Hepatocyte (in vitro differentiated cells): ENCODE data around the gene PRSS36. TPM values are rescaled to one million over a fixed set of nuclear protein-coding genes. Genes with fewer than 3 reads are reported as not detected.
A peak's percentile ranks its signal among the peaks of the same experiment; 100 is the strongest.
"Not testable (repeated sequence)": the region's sequence is repeated elsewhere in the genome, so short reads cannot be mapped to it uniquely, and the experiment has no call there.

Source experiments
- DNase-seq: peaks from one replicate; pipeline ENCODE4 v3.0.0-alpha.2; 2016; ENCODE audit warnings: low spot score
- H2AFZ ChIP-seq: fragments of 200-600 bp; sonication (generic); 2 replicates; pipeline ENCODE4 v1.6.0; 2016; ENCODE audit warnings: antibody characterized with exemption, mild to moderate bottlenecking
- H3K27ac ChIP-seq: fragments of 200-600 bp; sonication (generic); 2 replicates; pipeline ENCODE4 v1.5.1; 2016; ENCODE audit warnings: mild to moderate bottlenecking
- H3K27me3 ChIP-seq: fragments of 200-600 bp; sonication (generic); 2 replicates; pipeline ENCODE4 v1.6.1; 2016
- H3K36me3 ChIP-seq: fragments of 200-600 bp; sonication (generic); replicated peaks from 2 replicates; pipeline ENCODE4 v1.5.1; 2016; ENCODE audit warnings: low read depth; ENCODE audit not compliant: insufficient read depth
- H3K4me1 ChIP-seq: fragments of 200-600 bp; sonication (generic); 2 replicates; pipeline ENCODE4 v1.5.1; 2016; ENCODE audit warnings: mild to moderate bottlenecking, moderate library complexity; ENCODE audit not compliant: insufficient read depth
- H3K4me2 ChIP-seq: fragments of 200-600 bp; sonication (generic); 2 replicates; pipeline ENCODE4 v1.6.0; 2016
- H3K4me3 ChIP-seq: fragments of 200-600 bp; sonication (generic); 2 replicates; pipeline ENCODE4 v1.5.1; 2016; ENCODE audit warnings: mild to moderate bottlenecking
- H3K79me2 ChIP-seq: fragments of 200-600 bp; sonication (generic); 2 replicates; pipeline ENCODE4 v1.6.0; 2017; ENCODE audit warnings: mild to moderate bottlenecking
- H3K9me2 ChIP-seq: fragments of 200-600 bp; sonication (generic); replicated peaks from 2 replicates; pipeline ENCODE4 v1.6.0; 2017; ENCODE audit warnings: mild to moderate bottlenecking; ENCODE audit not compliant: insufficient read depth
- H3K9me3 ChIP-seq: fragments of 200-600 bp; sonication (generic); 2 replicates; pipeline ENCODE4 v1.5.1; 2016; ENCODE audit warnings: low read depth, mild to moderate bottlenecking
- H4K20me1 ChIP-seq: fragments of 200-600 bp; sonication (generic); 2 replicates; pipeline ENCODE4 v1.6.0; 2016; ENCODE audit warnings: mild to moderate bottlenecking; ENCODE audit not compliant: insufficient read depth, poor library complexity, severe bottlenecking
- EZH2 ChIP-seq: fragments of 200-600 bp; sonication (generic); IDR thresholded peaks from 2 replicates; pipeline ENCODE4 v1.6.1; 2016; ENCODE audit warnings: antibody characterized with exemption, mild to moderate bottlenecking, borderline replicate concordance
- EZH2phosphoT487 ChIP-seq: fragments of 200-600 bp; sonication (generic); IDR thresholded peaks from one replicate; pipeline ENCODE4 v1.6.1; 2018; ENCODE audit warnings: antibody characterized with exemption, mild to moderate bottlenecking, low read depth, moderate library complexity; ENCODE audit not compliant: unreplicated experiment, severe bottlenecking
- WGBS: methylation state at CpG from one replicate; pipeline ENCODE4 v1.1.6; 2016; ENCODE audit warnings: low lambda C conversion rate; ENCODE audit errors: missing lambda C conversion rate; 5-methylcytosine and 5-hydroxymethylcytosine counted together
- polyA plus RNA-seq: library from polyadenylated mRNA; unstranded; fragments of >200 nt; fragmentation: Nextera tagmentation; extraction: Ambion mirVana; gene quantifications from 2 replicates; pipeline ENCODE4 v1.2.1, GENCODE V29; 2016
- total RNA-seq: library from RNA; depleted of rRNA; stranded (reverse); fragments of >200 nt; gene quantifications from 2 replicates; pipeline ENCODE4 v1.2.3, GENCODE V29; 2014
- TF ChIP-seq, protein P1 (sequence below): fragments of 200-600 bp; sonication (generic); IDR thresholded peaks from 2 replicates; pipeline ENCODE4 v1.5.1; 2016; ENCODE audit warnings: antibody characterized with exemption, mild to moderate bottlenecking; ENCODE audit not compliant: poor library complexity

PRSS36 gene
- total and polyA plus RNA-seq, 2 experiments from 2014 or later, result 0.63 to 1.4 TPM

DNA sequence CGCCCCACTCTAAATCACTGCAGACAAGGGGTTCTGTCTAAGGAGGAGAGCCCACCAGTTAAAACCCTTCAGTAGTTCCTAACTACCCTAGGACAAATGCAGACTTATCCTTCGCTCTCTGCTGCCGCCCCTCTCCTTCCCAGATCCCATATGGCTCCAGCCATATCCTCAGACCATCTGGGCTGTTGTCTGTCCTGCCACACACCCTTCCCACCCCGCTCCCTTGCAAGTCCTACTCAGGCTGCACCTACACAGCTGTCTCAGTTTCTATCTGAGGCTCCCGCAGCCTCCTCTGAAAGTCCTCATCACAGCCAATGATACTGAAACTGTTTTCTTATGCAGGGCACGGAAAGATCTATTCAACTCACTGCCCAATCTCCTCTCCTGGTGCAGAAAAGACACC lies 42.4 kb downstream of the PRSS36 start:
- no peaks in the 10 kb centered on the region for H3K36me3 ChIP-seq
- no peak overlapping the region for H3K4me3 ChIP-seq
- peaks cover 12% of the 10 kb centered on the region for H3K79me2 ChIP-seq
- H3K9me2 ChIP-seq, result no peaks in the 10 kb centered on the region
- no peaks in the 10 kb centered on the region for H3K9me3 ChIP-seq
- peak; percentile 2 for DNase-seq
- no peaks in the 10 kb centered on the region for H3K27me3 ChIP-seq
- peak overlapping the region; percentile 99 for H2AFZ ChIP-seq
- WGBS, result 91% methylated on average over 6 of the region's 6 CpGs
- TF ChIP-seq EZH2 (no peak), EZH2phosphoT487 (no peak)
- TF ChIP-seq, protein P1, sequence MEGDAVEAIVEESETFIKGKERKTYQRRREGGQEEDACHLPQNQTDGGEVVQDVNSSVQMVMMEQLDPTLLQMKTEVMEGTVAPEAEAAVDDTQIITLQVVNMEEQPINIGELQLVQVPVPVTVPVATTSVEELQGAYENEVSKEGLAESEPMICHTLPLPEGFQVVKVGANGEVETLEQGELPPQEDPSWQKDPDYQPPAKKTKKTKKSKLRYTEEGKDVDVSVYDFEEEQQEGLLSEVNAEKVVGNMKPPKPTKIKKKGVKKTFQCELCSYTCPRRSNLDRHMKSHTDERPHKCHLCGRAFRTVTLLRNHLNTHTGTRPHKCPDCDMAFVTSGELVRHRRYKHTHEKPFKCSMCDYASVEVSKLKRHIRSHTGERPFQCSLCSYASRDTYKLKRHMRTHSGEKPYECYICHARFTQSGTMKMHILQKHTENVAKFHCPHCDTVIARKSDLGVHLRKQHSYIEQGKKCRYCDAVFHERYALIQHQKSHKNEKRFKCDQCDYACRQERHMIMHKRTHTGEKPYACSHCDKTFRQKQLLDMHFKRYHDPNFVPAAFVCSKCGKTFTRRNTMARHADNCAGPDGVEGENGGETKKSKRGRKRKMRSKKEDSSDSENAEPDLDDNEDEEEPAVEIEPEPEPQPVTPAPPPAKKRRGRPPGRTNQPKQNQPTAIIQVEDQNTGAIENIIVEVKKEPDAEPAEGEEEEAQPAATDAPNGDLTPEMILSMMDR, result no peak
- no peak overlapping the region for H3K27ac ChIP-seq
- H3K4me2 ChIP-seq, result no peak overlapping the region
- H3K4me1 ChIP-seq, result peaks cover 6% of the 10 kb centered on the region
- H4K20me1 ChIP-seq, result no peaks in the 10 kb centered on the region

DNA sequence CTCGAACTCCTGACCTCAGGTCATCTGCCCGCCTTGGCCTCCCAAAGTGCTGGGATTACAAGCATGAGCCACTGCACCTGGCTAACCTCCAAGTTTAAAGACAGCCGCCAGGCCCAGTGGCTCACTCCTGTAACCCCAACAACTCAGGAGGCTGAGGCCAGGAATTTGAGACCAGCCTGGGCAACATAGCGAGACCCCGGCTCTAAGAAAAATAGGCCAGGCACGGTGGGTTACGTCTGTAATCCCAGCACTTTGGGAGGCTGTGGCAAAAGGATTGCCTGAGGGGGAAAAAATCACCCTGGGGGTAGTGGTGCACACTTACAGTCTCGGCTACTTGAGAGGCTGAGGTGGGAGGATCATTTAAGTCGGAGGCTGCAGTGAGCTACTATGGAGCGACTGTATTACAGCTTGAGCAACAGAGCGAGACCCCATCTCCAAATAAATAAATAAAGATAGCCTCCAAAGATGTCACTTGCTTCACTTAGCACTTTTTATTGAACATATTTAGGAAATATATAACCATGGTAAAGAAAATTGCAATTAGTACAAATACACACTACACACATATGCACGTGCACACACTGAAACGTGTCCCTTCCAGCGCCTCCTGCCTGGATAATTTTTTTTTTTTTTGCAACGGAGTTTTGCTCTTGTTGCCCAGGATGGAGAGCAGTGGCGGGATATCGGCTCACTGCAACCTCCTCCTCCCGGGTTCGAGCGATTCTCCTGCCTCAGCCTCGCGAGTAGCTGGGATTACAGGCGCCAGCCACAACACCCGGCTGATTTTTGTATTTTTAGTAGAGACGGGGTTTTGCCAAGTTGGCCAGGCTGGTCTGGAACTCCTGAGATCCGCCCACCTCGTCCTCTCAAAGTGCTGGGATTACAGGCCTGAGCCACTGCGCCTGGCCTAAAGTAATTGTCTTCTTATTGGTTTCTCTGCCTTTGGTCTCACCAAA lies 43.1 kb downstream of the PRSS36 start:
- peaks cover 6% of the 10 kb centered on the region for H3K4me1 ChIP-seq
- TF ChIP-seq, protein P1, result no peak
- TF ChIP-seq EZH2phosphoT487, result no peak
- no peak for TF ChIP-seq EZH2
- 95% methylated on average over 28 of the region's 28 CpGs for WGBS
- no peaks in the 10 kb centered on the region for H3K9me2 ChIP-seq
- no peak overlapping the region for H2AFZ ChIP-seq
- peak; percentile 1 for DNase-seq
- H3K4me2 ChIP-seq, result no peak overlapping the region
- peaks cover 12% of the 10 kb centered on the region for H3K79me2 ChIP-seq
- H3K4me3 ChIP-seq, result no peak overlapping the region
- H3K27me3 ChIP-seq, result no peaks in the 10 kb centered on the region
- no peak overlapping the region for H3K27ac ChIP-seq
- H4K20me1 ChIP-seq, result no peaks in the 10 kb centered on the region
- no peaks in the 10 kb centered on the region for H3K36me3 ChIP-seq
- no peaks in the 10 kb centered on the region for H3K9me3 ChIP-seq

- Histone ChIP-seq H3K36me3 (no peaks in the 10 kb centered on the region), H2AFZ (no peak overlapping the region), H3K27me3 (no peaks in the 10 kb centered on the region), H3K79me2 (peaks cover 12% of the 10 kb centered on the region), H4K20me1 (no peaks in the 10 kb centered on the region), H3K4me3 (no peak overlapping the region), H3K4me1 (peaks cover 6% of the 10 kb centered on the region), H3K4me2 (peak overlapping the region; percentile 37), H3K9me2 (no peaks in the 10 kb centered on the region), H3K9me3 (no peaks in the 10 kb centered on the region), H3K27ac (no peak overlapping the region)
- DNase-seq, result peak; percentile 83
- TF ChIP-seq, protein P1, result peak; percentile 66
- no peak for TF ChIP-seq EZH2phosphoT487
- no peak for TF ChIP-seq EZH2
- WGBS, result 43% methylated on average over 32 of the region's 33 CpGs
Measured at GRCh38 chr16:31105677-31106213, 44.1 kb downstream of the PRSS36 start.

DNA sequence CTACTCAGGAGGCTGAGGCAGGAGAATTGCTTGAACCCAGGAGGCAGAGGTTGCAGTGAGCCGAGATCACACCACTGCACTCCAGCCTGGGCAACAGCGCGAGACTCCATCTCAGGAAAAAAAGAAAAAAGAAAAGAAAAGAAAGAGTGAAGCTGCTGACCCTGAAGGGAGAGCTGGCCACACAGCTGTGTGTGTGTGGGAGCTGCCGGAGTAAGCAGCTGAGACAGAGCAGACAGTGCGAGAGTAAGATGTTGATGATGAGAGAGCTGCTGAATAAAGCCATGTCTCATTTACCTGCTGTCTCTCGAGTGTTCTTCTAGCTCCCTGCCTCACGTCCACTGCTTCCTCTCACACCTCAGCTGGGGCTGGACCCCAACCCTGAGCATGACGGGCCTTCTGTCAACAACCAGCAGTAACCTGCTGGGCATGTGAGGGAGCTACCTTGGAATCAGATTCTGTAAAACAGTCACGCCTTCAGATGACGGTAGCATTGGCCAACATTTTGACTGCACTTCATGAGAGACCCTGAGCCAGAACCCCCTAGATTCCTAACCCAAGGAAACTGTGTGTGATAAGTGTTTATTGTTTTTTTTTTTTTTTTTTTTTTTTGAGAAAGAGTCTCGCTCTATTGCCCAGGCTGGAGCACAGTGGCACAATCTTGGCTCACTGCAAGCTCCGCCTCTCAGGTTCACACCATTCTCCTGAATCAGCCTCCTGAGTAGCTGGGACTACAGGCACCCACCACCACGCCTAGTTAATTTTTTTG lies 48.8 kb downstream of the PRSS36 start:
- not testable (repeated sequence) for H3K4me1 ChIP-seq, H3K27ac ChIP-seq, H4K20me1 ChIP-seq, H3K9me2 ChIP-seq, H3K4me2 ChIP-seq, H3K79me2 ChIP-seq, H3K9me3 ChIP-seq, H3K36me3 ChIP-seq, H3K4me3 ChIP-seq, H2AFZ ChIP-seq, H3K27me3 ChIP-seq
- WGBS, result 79% methylated on average over 13 of the region's 13 CpGs
- peak; percentile 5 for DNase-seq
